Thymus (tissue), 11 donors: ENCODE data around the gene CFAP157. TPM values are rescaled to one million over a fixed set of nuclear protein-coding genes. Genes with fewer than 3 reads are reported as not detected.

Experiments used
- DNase-seq, 9 donors: peaks; one replicate each; pipeline ENCODE4 v3.0.0-alpha.2; 2013; ENCODE audit warnings: low spot score in 9 of 9, low read depth in 6 of 9, missing footprints in 1 of 9
- H3K27ac ChIP-seq, 2 donors: one replicate each; pipeline ENCODE4 v1.5.1; 2013; ENCODE audit warnings: control low read depth in 1 of 2, low read depth in 1 of 2, low read length in 1 of 2, mild to moderate bottlenecking in 1 of 2, moderate library complexity in 1 of 2
- H3K27me3 ChIP-seq, 2 donors: one replicate each; pipeline ENCODE4 v1.5.1; 2013; ENCODE audit warnings: low read length in 1 of 2; ENCODE audit not compliant: control insufficient read depth in 2 of 2, insufficient read depth in 1 of 2
- H3K36me3 ChIP-seq, 2 donors: one replicate each; pipeline ENCODE4 v1.5.1; 2013; ENCODE audit warnings: low read length in 1 of 2, mild to moderate bottlenecking in 1 of 2, moderate library complexity in 1 of 2; ENCODE audit not compliant: control insufficient read depth in 2 of 2, insufficient read depth in 2 of 2
- H3K4me1 ChIP-seq, 2 donors: one replicate each; pipeline ENCODE4 v1.5.1; 2013; ENCODE audit warnings: low read length in 2 of 2; ENCODE audit not compliant: control insufficient read depth in 2 of 2, insufficient read depth in 2 of 2
- H3K4me3 ChIP-seq, 2 donors: one replicate each; pipeline ENCODE4 v1.5.1; 2013; ENCODE audit warnings: low read length in 2 of 2, control low read depth in 1 of 2, mild to moderate bottlenecking in 1 of 2
- H3K9me3 ChIP-seq, 2 donors: one replicate each; pipeline ENCODE4 v1.5.1; 2013; ENCODE audit warnings: low read length in 1 of 2, mild to moderate bottlenecking in 1 of 2; ENCODE audit not compliant: control insufficient read depth in 2 of 2, insufficient read depth in 1 of 2
- WGBS: extraction: QIAGEN DNeasy Blood & Tissue Kit; methylation state at CpG from one replicate; pipeline ENCODE4 v1.1.7; 2013; 5-methylcytosine and 5-hydroxymethylcytosine counted together
- polyA plus RNA-seq: library from polyadenylated mRNA; stranded (reverse); fragments of 200-250 nt; gene quantifications from one replicate; pipeline ENCODE4 v1.2.3, GENCODE V29; 2013
- total RNA-seq: library from RNA; stranded (reverse); fragments of 120-200 nt; gene quantifications from one replicate; pipeline ENCODE4 v1.2.4, GENCODE V29; 2013
- donor health status: healthy.

Gene CFAP157
- total and polyA plus RNA-seq, 2 donors: 0.05 to 0.62 TPM

DNA sequence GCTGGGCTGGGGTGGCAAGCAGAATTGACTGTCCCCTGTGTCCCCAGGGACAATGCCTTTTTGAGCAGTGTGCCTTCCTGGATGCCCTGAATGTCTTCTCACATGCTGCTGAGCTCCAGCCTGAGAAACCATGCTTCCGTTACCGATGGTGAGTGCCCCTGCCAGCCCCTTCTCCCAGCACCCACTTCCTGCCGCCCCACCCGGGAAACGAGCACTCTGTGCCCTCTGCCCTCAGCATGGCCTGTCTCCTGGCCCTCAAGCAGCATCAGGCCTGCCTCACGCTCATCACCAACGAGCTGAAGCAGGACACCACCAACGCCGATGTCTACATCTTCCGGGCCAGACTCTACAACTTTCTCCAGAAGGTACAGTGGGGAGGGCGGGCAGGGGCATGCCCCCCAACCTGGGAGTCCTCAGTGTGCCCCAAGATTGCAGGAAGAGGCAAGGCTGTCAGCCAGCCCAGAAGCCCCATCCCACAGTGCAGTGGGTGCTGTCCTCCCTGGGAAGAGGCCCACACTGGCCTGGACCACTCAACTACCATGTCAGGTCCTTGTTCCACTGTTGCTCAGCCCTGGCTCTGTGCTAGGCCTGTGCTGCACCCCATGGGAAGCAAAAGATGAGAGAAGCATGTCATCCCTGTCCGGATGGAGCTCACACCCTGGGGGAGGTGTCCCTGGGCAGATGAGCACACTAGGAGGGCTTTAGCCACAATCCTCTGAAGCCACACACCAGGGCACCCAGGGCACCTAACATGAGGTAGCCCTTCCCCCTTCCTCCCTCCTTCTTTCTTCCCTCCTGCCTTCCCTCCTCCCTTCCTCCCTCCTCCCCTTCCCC, 13.5 kb downstream of the CFAP157 start:
- WGBS: 90% methylated on average over 12 of the region's 12 CpGs
- no peak for DNase-seq
- Histone ChIP-seq H3K36me3 (no peaks in the 10 kb centered on the region), H3K27me3 (peaks cover 0 to 24% of the 10 kb centered on the region in 2 donors), H3K27ac (no peak overlapping the region), H3K4me3 (no peak overlapping the region), H3K9me3 (peaks cover 0 to 11% of the 10 kb centered on the region in 2 donors), H3K4me1 (peaks cover 5 to 16% of the 10 kb centered on the region in 2 donors)

- H3K4me3 ChIP-seq: no peak overlapping the region
- peaks cover 0 to 24% of the 10 kb centered on the region in 2 donors for H3K27me3 ChIP-seq
- H3K9me3 ChIP-seq: peaks cover 0 to 5% of the 10 kb centered on the region in 2 donors
- H3K4me1 ChIP-seq: peaks cover 5 to 15% of the 10 kb centered on the region in 2 donors
- H3K27ac ChIP-seq: no peak overlapping the region
- no peaks in the 10 kb centered on the region for H3K36me3 ChIP-seq
- DNase-seq: no peak
Measured at GRCh38 chr9:127720865-127721227, 14.1 kb downstream of the CFAP157 start.

- Histone ChIP-seq H3K4me1 (peaks cover 0 to 10% of the 10 kb centered on the region in 2 donors), H3K4me3 (no peak overlapping the region), H3K27ac (no peak overlapping the region), H3K36me3 (no peaks in the 10 kb centered on the region), H3K9me3 (peaks cover 0 to 3% of the 10 kb centered on the region in 2 donors), H3K27me3 (peaks cover 0 to 24% of the 10 kb centered on the region in 2 donors)
- 82% methylated on average over 11 of the region's 11 CpGs for WGBS
- no peak for DNase-seq
Measured at GRCh38 chr9:127721391-127721821, 14.6 kb downstream of the CFAP157 start.

GRCh38 chr9:127722055-127722745, 15.4 kb downstream of the CFAP157 start:
- H3K27me3 ChIP-seq: peaks cover 0 to 24% of the 10 kb centered on the region in 2 donors
- peaks cover 0 to 3% of the 10 kb centered on the region in 2 donors for H3K9me3 ChIP-seq
- no peaks in the 10 kb centered on the region for H3K36me3 ChIP-seq
- DNase-seq: no peak
- 91% methylated on average over 12 of the region's 12 CpGs for WGBS
- peaks cover 0 to 10% of the 10 kb centered on the region in 2 donors for H3K4me1 ChIP-seq
- no peak overlapping the region for H3K4me3 ChIP-seq
- H3K27ac ChIP-seq: no peak overlapping the region

DNA sequence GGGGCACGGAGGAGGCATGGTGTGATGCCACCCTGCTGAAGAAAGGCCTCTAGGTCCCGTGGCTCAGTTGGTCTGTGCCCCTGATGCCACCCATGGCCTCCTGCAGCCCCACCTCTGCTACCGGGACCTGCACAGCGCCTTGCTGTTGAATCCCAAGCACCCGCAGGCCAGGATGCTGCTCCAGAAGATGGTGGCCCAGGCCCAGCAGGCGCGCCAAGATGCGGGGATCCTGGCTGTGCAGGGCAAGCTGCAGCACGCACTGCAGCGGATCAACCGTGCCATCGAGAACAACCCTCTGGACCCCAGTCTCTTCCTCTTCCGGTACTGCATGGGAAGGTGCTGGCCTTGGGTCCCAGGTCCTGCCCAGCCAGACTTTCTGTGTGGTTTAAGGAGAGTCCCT, 16.2 kb downstream of the CFAP157 start:
- peaks cover 0 to 3% of the 10 kb centered on the region in 2 donors for H3K9me3 ChIP-seq
- 97% methylated on average over 13 of the region's 13 CpGs for WGBS
- H3K4me3 ChIP-seq: no peak overlapping the region
- H3K36me3 ChIP-seq: no peaks in the 10 kb centered on the region
- DNase-seq: no peak
- no peak overlapping the region for H3K27ac ChIP-seq
- H3K4me1 ChIP-seq: peaks cover 0 to 10% of the 10 kb centered on the region in 2 donors
- peaks cover 0 to 24% of the 10 kb centered on the region in 2 donors for H3K27me3 ChIP-seq

DNA sequence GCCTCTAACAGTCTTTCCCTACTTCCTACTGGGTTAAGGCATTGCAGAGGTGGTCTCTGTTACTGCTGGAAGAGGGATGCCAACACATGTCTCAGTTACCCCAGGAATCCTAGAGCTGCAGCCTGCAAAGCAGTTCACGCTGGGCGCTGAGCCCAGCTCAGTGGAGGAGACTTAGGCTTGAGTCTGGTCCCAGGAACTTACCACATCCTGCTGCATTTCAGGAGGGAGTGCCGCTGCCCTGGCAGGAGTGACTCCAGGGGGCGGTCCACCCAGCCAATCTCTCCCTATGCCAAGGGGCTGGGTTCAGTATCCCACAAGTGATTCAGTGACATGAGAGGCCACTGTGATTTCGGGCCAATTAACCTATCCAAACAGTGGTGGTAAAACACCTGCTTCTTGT, 16.7 kb downstream of the CFAP157 start:
- Histone ChIP-seq H3K36me3 (no peaks in the 10 kb centered on the region), H3K4me3 (no peak overlapping the region), H3K4me1 (peaks cover 0 to 10% of the 10 kb centered on the region in 2 donors), H3K27ac (no peak overlapping the region), H3K9me3 (peaks cover 0 to 3% of the 10 kb centered on the region in 2 donors), H3K27me3 (peaks cover 0 to 24% of the 10 kb centered on the region in 2 donors)
- no peak for DNase-seq
- WGBS: 88% methylated on average over 5 of the region's 5 CpGs

DNA sequence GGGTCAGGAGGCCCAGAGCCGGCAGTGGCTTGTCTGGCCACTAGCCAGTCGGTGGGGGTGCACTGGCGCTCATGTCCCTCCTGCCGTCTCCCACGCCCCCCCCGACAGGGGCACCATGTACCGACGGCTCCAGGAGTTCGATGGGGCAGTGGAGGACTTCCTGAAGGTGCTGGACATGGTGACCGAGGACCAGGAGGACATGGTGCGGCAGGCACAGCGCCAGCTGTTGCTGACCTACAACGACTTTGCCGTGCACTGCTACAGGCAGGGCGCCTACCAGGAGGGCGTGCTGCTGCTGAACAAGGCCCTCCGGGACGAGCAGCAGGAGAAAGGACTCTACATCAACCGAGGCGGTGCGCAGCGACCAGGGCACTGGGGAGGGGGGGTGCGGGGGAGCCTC, 17.2 kb downstream of the CFAP157 start:
- H3K9me3 ChIP-seq: peaks cover 0 to 3% of the 10 kb centered on the region in 2 donors
- no peaks in the 10 kb centered on the region for H3K36me3 ChIP-seq
- no peak overlapping the region for H3K27ac ChIP-seq
- WGBS: 86% methylated on average over 23 of the region's 23 CpGs
- DNase-seq: no peak
- peaks cover 0 to 24% of the 10 kb centered on the region in 2 donors for H3K27me3 ChIP-seq
- peaks cover 0 to 9% of the 10 kb centered on the region in 2 donors for H3K4me1 ChIP-seq
- H3K4me3 ChIP-seq: no peak overlapping the region

DNA sequence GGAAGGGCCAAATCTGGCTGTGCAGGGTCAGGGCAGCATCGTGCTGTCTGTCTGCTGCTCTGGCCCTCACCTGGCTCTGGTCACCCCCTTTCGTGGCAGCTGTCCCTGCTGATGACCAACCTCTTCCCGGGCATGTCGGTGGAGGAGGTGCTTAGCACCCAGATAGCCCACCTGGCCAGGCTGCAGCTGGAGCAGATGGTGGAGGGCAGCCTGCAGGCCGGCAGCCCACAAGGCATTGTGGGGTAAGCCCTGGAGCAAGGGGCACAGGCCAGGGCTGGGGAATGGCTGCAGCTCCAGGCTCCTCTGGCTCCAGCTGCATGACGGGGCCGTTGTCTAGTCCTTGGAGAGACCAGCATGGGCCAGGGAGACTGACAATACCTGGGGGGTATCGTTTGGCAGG, 20.1 kb downstream of the CFAP157 start:
- WGBS: 82% methylated on average over 8 of the region's 8 CpGs
- H3K4me1 ChIP-seq: peaks cover 0 to 4% of the 10 kb centered on the region in 2 donors
- H3K9me3 ChIP-seq: no peaks in the 10 kb centered on the region
- peaks cover 0 to 21% of the 10 kb centered on the region in 2 donors for H3K27me3 ChIP-seq
- no peak overlapping the region for H3K27ac ChIP-seq
- peaks cover 0 to 7% of the 10 kb centered on the region in 2 donors for H3K36me3 ChIP-seq
- no peak overlapping the region for H3K4me3 ChIP-seq
- no peak for DNase-seq

DNA sequence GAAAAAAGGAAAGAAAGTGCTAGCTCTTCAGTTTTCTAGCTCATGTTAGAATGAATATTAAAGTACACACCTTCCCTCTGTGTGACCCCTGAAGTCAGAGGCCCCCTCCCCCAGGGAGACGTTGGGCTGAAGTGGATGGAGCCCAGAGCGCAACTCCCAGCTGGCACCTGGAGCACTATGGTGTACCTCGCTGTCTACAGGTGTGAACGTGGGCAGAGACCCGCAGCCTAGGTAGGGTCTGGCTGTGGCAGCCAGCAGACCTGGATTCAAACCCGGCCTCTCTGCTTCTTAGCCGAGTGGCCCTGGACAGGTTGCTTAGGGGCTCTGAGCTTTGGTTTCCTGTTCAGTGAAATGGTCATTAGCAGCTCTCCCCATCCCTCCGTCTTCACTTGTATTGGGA, 22.0 kb downstream of the CFAP157 start:
- Histone ChIP-seq H3K4me3 (no peak overlapping the region), H3K27ac (no peak overlapping the region), H3K9me3 (no peaks in the 10 kb centered on the region), H3K4me1 (peaks cover 0 to 4% of the 10 kb centered on the region in 2 donors), H3K27me3 (peaks cover 0 to 11% of the 10 kb centered on the region in 2 donors), H3K36me3 (peaks cover 0 to 17% of the 10 kb centered on the region in 2 donors)
- WGBS: 96% methylated on average over 8 of the region's 8 CpGs
- DNase-seq: no peak
